ENCODE results near the gene PCIF1. TPM values are rescaled to one million over a fixed set of nuclear protein-coding genes. Genes with fewer than 3 reads are reported as not detected.
A peak's percentile ranks its signal among the peaks of the same experiment; 100 is the strongest.

PCIF1 gene
- total and polyA plus RNA-seq, 2 experiments from 2014 or later: 11.8 to 26.0 TPM

GRCh38 chr20:45963059-45964005 is 28.8 kb downstream of the PCIF1 start:
- peak; percentile 46 for TF ChIP-seq CTCF (IDR thresholded peaks at IDR 0.05; ENCODE audit: poor library complexity)
- TF ChIP-seq EZH2phosphoT487 (IDR thresholded peaks at IDR 0.05; ENCODE audit: low read depth, severe bottlenecking, unreplicated experiment): no peak
- no peak for TF ChIP-seq EZH2 (IDR thresholded peaks at IDR 0.05; ENCODE audit: borderline replicate concordance)
- peak; percentile 71 for DNase-seq (ENCODE audit: low spot score)
- Histone ChIP-seq H3K27ac (no peak overlapping the region), H3K36me3 (replicated peaks; ENCODE audit: insufficient read depth, low read depth) (peaks cover 6% of the 10 kb centered on the region), H4K20me1 (ENCODE audit: insufficient read depth, poor library complexity, severe bottlenecking) (no peaks in the 10 kb centered on the region), H3K79me2 (no peaks in the 10 kb centered on the region), H3K4me2 (no peak overlapping the region), H3K9me3 (ENCODE audit: low read depth) (no peaks in the 10 kb centered on the region), H3K9me2 (replicated peaks; ENCODE audit: insufficient read depth) (no peaks in the 10 kb centered on the region), H3K4me3 (no peak overlapping the region), H2AFZ (no peak overlapping the region), H3K4me1 (ENCODE audit: insufficient read depth) (no peaks in the 10 kb centered on the region), H3K27me3 (no peaks in the 10 kb centered on the region)
- 89% methylated on average over 34 of the region's 34 CpGs for WGBS (ENCODE audit: low lambda C conversion rate, missing lambda C conversion rate)

GRCh38 chr20:45964006-45964400 is 29.5 kb downstream of the PCIF1 start:
- no peak for TF ChIP-seq EZH2phosphoT487 (IDR thresholded peaks at IDR 0.05; ENCODE audit: low read depth, severe bottlenecking, unreplicated experiment)
- no peak for TF ChIP-seq EZH2 (IDR thresholded peaks at IDR 0.05; ENCODE audit: borderline replicate concordance)
- no peak for TF ChIP-seq CTCF (IDR thresholded peaks at IDR 0.05; ENCODE audit: poor library complexity)
- Histone ChIP-seq H3K4me1 (ENCODE audit: insufficient read depth) (no peaks in the 10 kb centered on the region), H3K9me3 (ENCODE audit: low read depth) (no peaks in the 10 kb centered on the region), H3K79me2 (no peaks in the 10 kb centered on the region), H3K27me3 (no peaks in the 10 kb centered on the region), H3K4me3 (no peak overlapping the region), H3K9me2 (replicated peaks; ENCODE audit: insufficient read depth) (no peaks in the 10 kb centered on the region), H4K20me1 (ENCODE audit: insufficient read depth, poor library complexity, severe bottlenecking) (no peaks in the 10 kb centered on the region), H3K36me3 (replicated peaks; ENCODE audit: insufficient read depth, low read depth) (peaks cover 4% of the 10 kb centered on the region), H3K27ac (no peak overlapping the region), H3K4me2 (no peak overlapping the region), H2AFZ (no peak overlapping the region)
- WGBS (ENCODE audit: low lambda C conversion rate, missing lambda C conversion rate): over 99% methylated on average over 9 of the region's 9 CpGs
- DNase-seq (ENCODE audit: low spot score): peak; percentile 2

GRCh38 chr20:45965169-45966002 is 30.9 kb downstream of the PCIF1 start:
- Histone ChIP-seq H3K79me2 (peaks cover 8% of the 10 kb centered on the region), H3K4me1 (ENCODE audit: insufficient read depth) (peaks cover 2% of the 10 kb centered on the region), H3K36me3 (replicated peaks; ENCODE audit: insufficient read depth, low read depth) (no peaks in the 10 kb centered on the region), H3K4me2 (no peak overlapping the region), H3K4me3 (no peak overlapping the region), H3K9me2 (replicated peaks; ENCODE audit: insufficient read depth) (no peaks in the 10 kb centered on the region), H4K20me1 (ENCODE audit: insufficient read depth, poor library complexity, severe bottlenecking) (no peaks in the 10 kb centered on the region), H3K9me3 (ENCODE audit: low read depth) (no peaks in the 10 kb centered on the region), H3K27ac (no peak overlapping the region), H2AFZ (no peak overlapping the region), H3K27me3 (no peaks in the 10 kb centered on the region)
- TF ChIP-seq EZH2phosphoT487 (IDR thresholded peaks at IDR 0.05; ENCODE audit: low read depth, severe bottlenecking, unreplicated experiment): no peak
- TF ChIP-seq EZH2 (IDR thresholded peaks at IDR 0.05; ENCODE audit: borderline replicate concordance): no peak
- TF ChIP-seq CTCF (IDR thresholded peaks at IDR 0.05; ENCODE audit: poor library complexity): no peak
- WGBS (ENCODE audit: low lambda C conversion rate, missing lambda C conversion rate): 94% methylated on average over 10 of the region's 18 CpGs
- no peak for DNase-seq (ENCODE audit: low spot score)
